ENCODE results near the gene SMAP2.

- TF ChIP-seq POLR2AphosphoS5 (IDR thresholded peaks at IDR 0.05): no peak
- no peak for TF ChIP-seq CTCF (IDR thresholded peaks at IDR 0.05)
- no peak for TF ChIP-seq POLR2A (IDR thresholded peaks at IDR 0.05)
Measured at GRCh38 chr1:40399984-40400704, 26.6 kb downstream of the SMAP2 start.
